ENCODE results near the gene OR6B1. TPM values are rescaled to one million over a fixed set of nuclear protein-coding genes. Genes with fewer than 3 reads are reported as not detected.
"Not testable (repeated sequence)": the region's sequence is repeated elsewhere in the genome, so short reads cannot be mapped to it uniquely, and the experiment has no call there.

Gene OR6B1
- total and polyA plus RNA-seq, 2 experiments from 2014 or later: not detected

DNA sequence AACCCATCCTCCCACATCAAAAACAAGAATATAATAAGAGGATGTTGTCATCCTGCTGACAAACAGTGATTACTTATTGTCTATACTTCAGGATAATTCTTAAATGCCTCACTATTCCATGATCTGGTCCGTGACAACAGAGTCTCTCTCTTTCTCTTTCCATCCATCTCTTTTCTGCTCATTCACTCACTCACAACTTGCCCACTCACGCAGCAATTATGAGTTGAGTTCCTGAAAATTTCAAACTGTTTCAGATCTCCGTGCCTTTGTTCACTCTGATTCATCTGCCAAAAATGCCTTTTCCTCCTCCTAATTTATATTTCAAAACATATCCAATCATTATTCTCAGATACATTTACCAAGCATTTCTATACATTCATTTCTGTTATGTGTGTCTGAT is 1.4 kb downstream of the OR6B1 start:
- Histone ChIP-seq H3K4me3 (no peak overlapping the region), H3K4me1 (ENCODE audit: low read depth) (no peaks in the 10 kb centered on the region), H3K9me3 (ENCODE audit: low read depth) (no peaks in the 10 kb centered on the region), H3K36me3 (no peaks in the 10 kb centered on the region), H3K27me3 (no peaks in the 10 kb centered on the region), H3K27ac (no peak overlapping the region)
- no peak for DNase-seq (ENCODE audit: low read depth in 1 of 2, low spot score in 1 of 2)
- TF ChIP-seq CTCF (IDR thresholded peaks at IDR 0.05; ENCODE audit: low read depth, low read length): no peak

GRCh38 chr7:144004703-144005102 is 4.6 kb downstream of the OR6B1 start:
- no peak for DNase-seq (ENCODE audit: low read depth in 1 of 2, low spot score in 1 of 2)
- TF ChIP-seq CTCF (IDR thresholded peaks at IDR 0.05; ENCODE audit: low read depth, low read length): no peak
- Histone ChIP-seq H3K4me3 (no peak overlapping the region), H3K27ac (no peak overlapping the region), H3K36me3 (no peaks in the 10 kb centered on the region), H3K27me3 (no peaks in the 10 kb centered on the region), H3K9me3 (ENCODE audit: low read depth) (no peaks in the 10 kb centered on the region), H3K4me1 (ENCODE audit: low read depth) (no peaks in the 10 kb centered on the region)

GRCh38 chr7:144006029-144006691 is 6.0 kb downstream of the OR6B1 start:
- no peaks in the 10 kb centered on the region for H3K9me3 ChIP-seq (ENCODE audit: low read depth)
- no peak for DNase-seq (ENCODE audit: low read depth in 1 of 2, low spot score in 1 of 2)
- no peak for TF ChIP-seq CTCF (IDR thresholded peaks at IDR 0.05; ENCODE audit: low read depth, low read length)
- no peaks in the 10 kb centered on the region for H3K27me3 ChIP-seq
- no peak overlapping the region for H3K4me3 ChIP-seq
- no peak overlapping the region for H3K27ac ChIP-seq
- H3K4me1 ChIP-seq (ENCODE audit: low read depth): no peaks in the 10 kb centered on the region
- no peaks in the 10 kb centered on the region for H3K36me3 ChIP-seq

- Histone ChIP-seq H3K36me3 (no peaks in the 10 kb centered on the region), H3K9me3 (ENCODE audit: low read depth) (no peaks in the 10 kb centered on the region)
- DNase-seq (ENCODE audit: low read depth in 1 of 2, low spot score in 1 of 2): no peak
These were observed 6.5 kb downstream of the OR6B1 start for GRCh38 chr7:144006692-144007042.

GRCh38 chr7:144009361-144009760 is 9.2 kb downstream of the OR6B1 start:
- no peak for TF ChIP-seq CTCF (IDR thresholded peaks at IDR 0.05; ENCODE audit: low read depth, low read length)
- no peak for DNase-seq (ENCODE audit: low read depth in 1 of 2, low spot score in 1 of 2)
- Histone ChIP-seq H3K4me3 (no peak overlapping the region), H3K27ac (no peak overlapping the region), H3K4me1 (ENCODE audit: low read depth) (no peaks in the 10 kb centered on the region), H3K9me3 (ENCODE audit: low read depth) (no peaks in the 10 kb centered on the region), H3K27me3 (no peaks in the 10 kb centered on the region), H3K36me3 (no peaks in the 10 kb centered on the region)

More at GRCh38 chr7:144006692-144007042, 6.5 kb downstream of the OR6B1 start:
- H3K27ac ChIP-seq: no peak overlapping the region
- H3K4me3 ChIP-seq: no peak overlapping the region
- no peaks in the 10 kb centered on the region for H3K27me3 ChIP-seq
- H3K4me1 ChIP-seq (ENCODE audit: low read depth): no peaks in the 10 kb centered on the region
- no peak for TF ChIP-seq CTCF (IDR thresholded peaks at IDR 0.05; ENCODE audit: low read depth, low read length)

GRCh38 chr7:144010061-144010460 is 9.9 kb downstream of the OR6B1 start:
- not testable (repeated sequence) for H3K4me3 ChIP-seq; H3K9me3 ChIP-seq (ENCODE audit: low read depth); H3K36me3 ChIP-seq; DNase-seq (ENCODE audit: low read depth in 1 of 2, low spot score in 1 of 2); H3K27me3 ChIP-seq; H3K27ac ChIP-seq; H3K4me1 ChIP-seq (ENCODE audit: low read depth)

- H3K27me3 ChIP-seq; H3K36me3 ChIP-seq; H3K9me3 ChIP-seq (ENCODE audit: low read depth); H3K27ac ChIP-seq; DNase-seq (ENCODE audit: low read depth in 1 of 2, low spot score in 1 of 2); H3K4me3 ChIP-seq; H3K4me1 ChIP-seq (ENCODE audit: low read depth): not testable (repeated sequence)
These were observed 10.7 kb downstream of the OR6B1 start for GRCh38 chr7:144010821-144011220.

Data from cardiac muscle cell (in vitro differentiated cells and primary cell).